Endothelial cell of coronary artery (primary cell): ENCODE results near the gene CARS2. TPM values are rescaled to one million over a fixed set of nuclear protein-coding genes. Genes with fewer than 3 reads are reported as not detected.

Experiments used
- total RNA-seq: library from RNA; depleted of rRNA; stranded (reverse); fragments of >200 nt; gene quantifications from 2 replicates; pipeline ENCODE4 v1.2.3, GENCODE V29; 2014

Gene CARS2
- 42.8 and 66.0 TPM in 2 replicates for total RNA-seq

DNA sequence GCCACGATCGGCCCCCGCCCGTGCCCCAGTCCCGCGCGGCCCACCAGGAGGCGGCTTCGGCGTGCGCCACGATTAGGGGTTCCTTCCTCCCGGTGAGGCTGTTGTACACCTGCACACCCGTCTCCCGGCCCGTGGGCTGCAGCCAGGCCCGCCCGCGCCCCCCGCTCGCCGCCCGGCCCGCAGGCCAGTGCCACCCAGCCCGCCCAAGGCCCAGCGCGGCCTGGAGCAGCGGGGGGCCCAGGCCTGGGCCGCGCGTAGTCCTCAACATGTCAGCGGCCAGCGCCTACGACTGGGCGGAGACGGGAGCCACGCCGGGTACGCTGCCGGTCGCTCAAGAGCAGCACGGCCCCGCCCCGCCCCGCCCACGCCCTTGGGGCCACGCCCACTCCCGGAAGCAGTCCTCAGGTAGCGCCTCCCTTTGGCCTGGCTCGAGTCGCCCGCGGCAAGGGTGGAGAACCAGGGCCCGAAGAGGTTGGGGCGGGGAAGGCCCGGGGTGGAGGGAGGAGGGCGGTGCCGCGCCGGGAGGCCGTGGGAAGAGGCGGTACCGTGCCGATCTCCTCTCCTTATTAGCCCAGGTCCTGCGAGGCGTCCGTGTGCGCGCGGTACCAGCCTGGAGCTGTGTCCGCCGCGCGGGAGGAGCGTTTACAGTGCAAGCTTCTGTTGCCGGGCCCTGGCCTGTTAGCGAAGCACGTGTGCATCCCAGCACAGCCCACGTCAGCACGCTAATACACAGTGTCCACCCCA, at the start of gene CARS2:
Gene CARS2 (minus strand): TSS at position 291 of the 744 bp plus-strand sequence. CDS start 23 bp downstream, at position 268.

GRCh38 chr13:110713642-110713952, 7.7 kb upstream of the CARS2 start, which contains the start of gene ING1:
Gene ING1 (plus strand): TSS chr13:110713700. CDS start chr13:110714150, 450 bp downstream.

DNA sequence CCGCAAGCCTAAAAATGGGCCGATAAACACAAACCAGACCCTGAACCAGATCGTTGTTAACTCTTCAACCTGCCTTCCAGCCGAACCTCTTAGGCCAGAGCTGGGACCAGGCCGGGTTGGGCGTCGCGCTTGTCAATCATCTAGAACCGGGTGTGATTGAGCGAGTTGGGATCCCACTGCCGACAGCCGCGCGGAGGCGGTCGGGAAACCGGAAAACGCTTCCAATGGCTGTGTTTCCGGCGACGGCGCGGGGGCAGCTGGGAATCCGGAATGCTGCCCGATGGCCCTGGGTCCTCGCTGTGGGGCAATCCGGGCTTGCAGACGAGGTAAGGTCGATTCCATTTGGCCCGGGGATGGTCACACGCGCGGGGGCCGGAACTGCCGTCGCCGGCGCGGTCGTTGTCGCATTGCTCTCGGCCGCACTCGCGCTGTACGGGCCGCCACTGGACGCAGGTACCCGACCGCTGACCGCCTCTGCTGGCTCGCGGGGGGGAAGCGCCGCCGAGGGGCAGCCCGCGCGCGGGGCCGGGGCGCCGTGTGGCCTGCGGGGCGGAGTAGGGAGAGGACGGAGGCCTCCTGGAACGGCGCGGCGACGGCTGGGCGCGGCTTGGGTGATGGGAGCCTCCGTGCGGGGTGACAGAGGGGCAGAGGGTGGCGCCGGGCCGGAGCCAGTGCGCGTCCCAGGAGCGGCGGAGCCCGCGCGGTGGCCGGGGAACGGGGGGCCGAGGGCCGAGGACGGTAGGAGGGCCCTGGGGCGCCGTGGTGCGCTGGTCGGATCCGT, 90.4 kb downstream of the CARS2 start, which contains the start of gene NAXD:
Gene NAXD (plus strand): TSS at position 224 of the 781 bp plus-strand sequence. CDS start 57 bp downstream, at position 281.

Other genes starting within 250 kb of the CARS2 start
- gene RAB20, start 144.4 kb downstream of the CARS2 start, total RNA-seq: 4.3 and 6.6 TPM in 2 replicates
- gene NAXD, start 90.6 kb downstream of the CARS2 start, total RNA-seq: 14.9 and 20.0 TPM in 2 replicates
- 15.6 and 18.6 TPM in 2 replicates for gene ING1, start 7.6 kb upstream of the CARS2 start, total RNA-seq
- 71.3 and 83.8 TPM in 2 replicates for gene ANKRD10, start 209.0 kb upstream of the CARS2 start, total RNA-seq